ENCODE data around the gene RBMS3. TPM values are rescaled to one million over a fixed set of nuclear protein-coding genes. Genes with fewer than 3 reads are reported as not detected.

The RBMS3 gene
- total RNA-seq, 1 donor from 2014 or later: 65.1 TPM

DNA sequence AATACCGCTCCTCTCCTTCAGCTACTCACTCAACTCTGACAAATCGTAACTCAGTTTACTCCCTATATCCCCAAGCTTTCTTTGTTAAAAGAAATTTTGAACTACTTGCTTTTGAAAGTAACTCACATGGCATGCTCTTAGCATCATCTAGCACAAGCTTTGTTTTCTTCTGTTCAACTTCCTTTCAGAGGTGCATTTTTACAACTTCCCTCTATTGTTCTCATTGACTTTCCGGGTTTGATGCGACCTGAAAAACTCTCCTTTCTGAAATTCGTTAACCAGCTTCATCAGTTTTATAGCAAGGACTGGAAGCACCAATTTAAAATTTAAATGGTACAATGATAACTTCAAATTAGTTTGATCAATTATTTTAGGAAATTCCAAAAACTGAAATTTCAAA lies 696.0 kb downstream of the RBMS3 start:
- Mint-ChIP-seq H3K4me1 (ENCODE audit: low read depth, unreplicated experiment) (peaks cover 1% of the 10 kb centered on the region), H3K36me3 (ENCODE audit: unreplicated experiment) (no peaks in the 10 kb centered on the region), H3K4me3 (ENCODE audit: unreplicated experiment) (no peak overlapping the region), H3K9me3 (ENCODE audit: unreplicated experiment) (no peaks in the 10 kb centered on the region), H3K27me3 (ENCODE audit: unreplicated experiment) (peaks cover 2% of the 10 kb centered on the region), H3K27ac (ENCODE audit: unreplicated experiment) (no peak overlapping the region)
- TF ChIP-seq, protein P1, sequence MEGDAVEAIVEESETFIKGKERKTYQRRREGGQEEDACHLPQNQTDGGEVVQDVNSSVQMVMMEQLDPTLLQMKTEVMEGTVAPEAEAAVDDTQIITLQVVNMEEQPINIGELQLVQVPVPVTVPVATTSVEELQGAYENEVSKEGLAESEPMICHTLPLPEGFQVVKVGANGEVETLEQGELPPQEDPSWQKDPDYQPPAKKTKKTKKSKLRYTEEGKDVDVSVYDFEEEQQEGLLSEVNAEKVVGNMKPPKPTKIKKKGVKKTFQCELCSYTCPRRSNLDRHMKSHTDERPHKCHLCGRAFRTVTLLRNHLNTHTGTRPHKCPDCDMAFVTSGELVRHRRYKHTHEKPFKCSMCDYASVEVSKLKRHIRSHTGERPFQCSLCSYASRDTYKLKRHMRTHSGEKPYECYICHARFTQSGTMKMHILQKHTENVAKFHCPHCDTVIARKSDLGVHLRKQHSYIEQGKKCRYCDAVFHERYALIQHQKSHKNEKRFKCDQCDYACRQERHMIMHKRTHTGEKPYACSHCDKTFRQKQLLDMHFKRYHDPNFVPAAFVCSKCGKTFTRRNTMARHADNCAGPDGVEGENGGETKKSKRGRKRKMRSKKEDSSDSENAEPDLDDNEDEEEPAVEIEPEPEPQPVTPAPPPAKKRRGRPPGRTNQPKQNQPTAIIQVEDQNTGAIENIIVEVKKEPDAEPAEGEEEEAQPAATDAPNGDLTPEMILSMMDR (IDR thresholded peaks at IDR 0.05; ENCODE audit: partially characterized antibody, unreplicated experiment): no peak
- no peak for DNase-seq

DNA sequence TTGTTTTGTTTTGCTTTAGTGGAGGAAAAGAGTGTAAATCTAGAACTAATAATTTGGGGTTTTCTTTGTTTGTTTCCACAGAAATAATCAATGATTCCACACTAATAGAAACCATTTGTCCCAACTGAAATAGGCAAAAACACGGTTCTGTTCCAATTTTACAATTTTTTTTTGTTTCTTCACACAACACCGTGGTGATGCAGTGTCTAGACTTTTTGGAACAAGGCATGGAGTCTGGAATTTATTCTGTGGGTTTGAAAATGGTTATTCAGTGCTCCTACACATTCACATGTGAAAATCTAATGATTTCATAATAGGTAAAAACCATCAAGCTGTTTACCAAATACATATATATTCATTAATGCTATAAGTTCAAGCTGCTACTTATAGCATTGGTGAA lies 696.5 kb downstream of the RBMS3 start:
- Mint-ChIP-seq H3K36me3 (ENCODE audit: unreplicated experiment) (peaks cover under 1% of the 10 kb centered on the region), H3K4me1 (ENCODE audit: low read depth, unreplicated experiment) (peaks cover 1% of the 10 kb centered on the region), H3K4me3 (ENCODE audit: unreplicated experiment) (no peak overlapping the region), H3K27me3 (ENCODE audit: unreplicated experiment) (peaks cover 2% of the 10 kb centered on the region), H3K27ac (ENCODE audit: unreplicated experiment) (no peak overlapping the region), H3K9me3 (ENCODE audit: unreplicated experiment) (peaks cover under 1% of the 10 kb centered on the region)
- TF ChIP-seq, protein P1 (IDR thresholded peaks at IDR 0.05; ENCODE audit: partially characterized antibody, unreplicated experiment): no peak
- no peak for DNase-seq

DNA sequence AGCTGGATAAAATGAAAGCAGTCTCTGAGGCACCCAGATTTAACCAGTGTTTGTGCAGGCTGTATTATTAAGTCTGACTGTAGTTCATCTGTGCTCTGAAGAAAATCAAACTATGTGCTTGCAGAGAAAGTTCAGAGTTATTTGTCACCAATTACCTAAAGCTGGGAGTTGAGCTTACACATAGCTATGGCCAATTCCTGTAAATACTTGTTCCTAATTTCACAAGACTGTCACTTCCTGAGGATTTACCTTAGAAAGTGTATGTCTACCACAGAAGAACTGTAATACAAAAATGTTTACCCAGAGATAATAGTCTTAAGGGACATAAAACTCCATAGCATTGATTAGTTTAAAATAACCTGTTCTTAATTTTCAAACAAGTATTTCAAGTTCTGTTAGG lies 697.2 kb downstream of the RBMS3 start:
- H3K9me3 Mint-ChIP-seq (ENCODE audit: unreplicated experiment): peaks cover 4% of the 10 kb centered on the region
- DNase-seq: no peak
- H3K4me1 Mint-ChIP-seq (ENCODE audit: low read depth, unreplicated experiment): peaks cover 1% of the 10 kb centered on the region
- no peak overlapping the region for H3K4me3 Mint-ChIP-seq (ENCODE audit: unreplicated experiment)
- peaks cover 2% of the 10 kb centered on the region for H3K27me3 Mint-ChIP-seq (ENCODE audit: unreplicated experiment)
- H3K36me3 Mint-ChIP-seq (ENCODE audit: unreplicated experiment): peaks cover 6% of the 10 kb centered on the region
- TF ChIP-seq, protein P1 (IDR thresholded peaks at IDR 0.05; ENCODE audit: partially characterized antibody, unreplicated experiment): no peak
- H3K27ac Mint-ChIP-seq (ENCODE audit: unreplicated experiment): no peak overlapping the region

DNA sequence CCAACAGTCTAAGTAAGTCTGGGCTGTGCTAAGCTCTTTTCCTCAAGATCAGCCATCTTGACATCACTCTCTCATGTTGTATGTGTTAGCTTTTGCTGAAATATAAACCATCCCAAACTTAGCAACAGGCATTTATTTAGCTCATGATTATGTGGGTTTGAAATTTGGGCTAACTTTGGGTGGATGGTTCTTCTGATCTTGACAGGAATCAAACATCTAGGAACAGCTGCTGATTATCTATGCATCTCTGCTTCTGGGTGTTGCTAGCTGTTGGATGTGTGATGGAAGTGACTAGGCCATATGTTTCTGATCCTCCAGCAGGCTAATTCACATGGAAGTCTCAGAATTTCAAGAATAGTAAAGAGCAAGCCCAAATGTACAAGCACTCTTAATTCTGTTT lies 710.3 kb downstream of the RBMS3 start:
- DNase-seq: no peak
- Mint-ChIP-seq H3K9me3 (ENCODE audit: unreplicated experiment) (peaks cover 4% of the 10 kb centered on the region), H3K4me3 (ENCODE audit: unreplicated experiment) (no peak overlapping the region), H3K4me1 (ENCODE audit: low read depth, unreplicated experiment) (no peaks in the 10 kb centered on the region), H3K27ac (ENCODE audit: unreplicated experiment) (no peak overlapping the region), H3K36me3 (ENCODE audit: unreplicated experiment) (no peaks in the 10 kb centered on the region), H3K27me3 (ENCODE audit: unreplicated experiment) (no peaks in the 10 kb centered on the region)
- TF ChIP-seq, protein P1 (IDR thresholded peaks at IDR 0.05; ENCODE audit: partially characterized antibody, unreplicated experiment): no peak

DNA sequence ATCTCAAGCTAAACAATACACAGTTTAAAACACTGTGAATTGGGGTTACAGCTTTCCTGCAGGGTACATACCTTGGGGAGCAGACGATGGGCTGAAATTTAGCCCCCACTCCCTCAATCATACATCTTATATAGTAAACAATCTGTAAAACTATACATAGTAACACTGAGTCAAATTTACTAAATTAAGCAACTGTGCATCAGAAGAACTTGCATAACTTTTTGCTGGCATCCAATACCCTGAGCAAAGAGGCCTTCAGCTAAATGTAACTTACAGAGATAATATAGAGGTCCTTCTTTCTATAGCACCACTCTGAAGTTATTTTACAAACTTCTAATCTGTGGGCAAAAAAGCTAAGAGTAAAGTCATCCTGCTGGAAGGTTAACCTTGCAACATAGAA lies 721.9 kb downstream of the RBMS3 start:
- H3K36me3 Mint-ChIP-seq (ENCODE audit: unreplicated experiment): no peaks in the 10 kb centered on the region
- H3K4me1 Mint-ChIP-seq (ENCODE audit: low read depth, unreplicated experiment): no peaks in the 10 kb centered on the region
- H3K27me3 Mint-ChIP-seq (ENCODE audit: unreplicated experiment): no peaks in the 10 kb centered on the region
- H3K9me3 Mint-ChIP-seq (ENCODE audit: unreplicated experiment): peaks cover 2% of the 10 kb centered on the region
- no peak overlapping the region for H3K4me3 Mint-ChIP-seq (ENCODE audit: unreplicated experiment)
- TF ChIP-seq, protein P1 (IDR thresholded peaks at IDR 0.05; ENCODE audit: partially characterized antibody, unreplicated experiment): no peak
- H3K27ac Mint-ChIP-seq (ENCODE audit: unreplicated experiment): no peak overlapping the region
- DNase-seq: no peak
